Hepatocyte (in vitro differentiated cells): Measurements from ENCODE around the gene LYPD1.

Experiments used
- CTCF ChIP-seq: fragments of 200-600 bp; sonication (generic); IDR thresholded peaks from 2 replicates; pipeline ENCODE4 v1.5.1; 2016; ENCODE audit warnings: antibody characterized with exemption, mild to moderate bottlenecking; ENCODE audit not compliant: poor library complexity
- EZH2 ChIP-seq: fragments of 200-600 bp; sonication (generic); IDR thresholded peaks from 2 replicates; pipeline ENCODE4 v1.6.1; 2016; ENCODE audit warnings: antibody characterized with exemption, mild to moderate bottlenecking, borderline replicate concordance

DNA sequence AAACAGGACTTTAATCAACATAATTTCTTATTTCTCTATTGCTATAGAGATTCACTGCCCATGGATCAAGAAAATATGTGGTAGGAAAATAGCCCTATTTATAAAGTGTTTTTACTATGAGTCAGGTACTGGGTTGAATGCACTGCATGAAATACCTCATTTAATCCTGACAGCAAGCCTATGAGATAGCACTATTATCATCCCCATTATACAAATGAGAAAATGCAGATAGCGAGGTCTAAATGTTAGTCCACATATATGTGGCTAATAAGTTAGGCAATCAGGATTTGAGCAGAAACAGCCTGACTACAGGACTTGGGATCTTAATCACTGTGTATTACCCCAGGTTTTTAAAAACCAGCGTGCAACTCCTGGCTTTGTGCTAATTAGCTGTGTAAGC lies 8.5 kb upstream of the LYPD1 start:
- TF ChIP-seq EZH2, result no peak
- no peak for TF ChIP-seq CTCF
